HG03159 (cell line): ENCODE measurements around the gene EHD1.
"Not testable (repeated sequence)": the region's sequence is repeated elsewhere in the genome, so short reads cannot be mapped to it uniquely, and the experiment has no call there.

Experiments
- ATAC-seq: cut with Tn5 transposase; IDR thresholded peaks from one replicate; pipeline ENCODE4 v1.9.1; 2021; ENCODE audit warnings: mild to moderate bottlenecking, moderate library complexity; ENCODE audit not compliant: unreplicated experiment

Gene EHD1

GRCh38 chr11:64859542-64860414, 18.6 kb downstream of the EHD1 start:
- ATAC-seq = peak; percentile 80

- ATAC-seq = peak; percentile 9
These were observed 19.8 kb downstream of the EHD1 start for GRCh38 chr11:64858467-64859263.

- ATAC-seq = no peak
These were observed 20.9 kb downstream of the EHD1 start for GRCh38 chr11:64857485-64857884.

- ATAC-seq = no peak
These were observed 21.8 kb downstream of the EHD1 start for GRCh38 chr11:64856382-64857227.

GRCh38 chr11:64855596-64856304, 22.7 kb downstream of the EHD1 start:
- ATAC-seq = no peak

GRCh38 chr11:64854534-64855502, 23.6 kb downstream of the EHD1 start:
- ATAC-seq = no peak

GRCh38 chr11:64854157-64854533, 24.3 kb downstream of the EHD1 start:
- ATAC-seq = no peak

- ATAC-seq = no peak
These were observed 24.7 kb downstream of the EHD1 start for GRCh38 chr11:64853709-64854108.

- no peak for ATAC-seq
These were observed 25.5 kb downstream of the EHD1 start for GRCh38 chr11:64852804-64853509.

GRCh38 chr11:64851831-64852351, 26.5 kb downstream of the EHD1 start:
- ATAC-seq = no peak

- peak; percentile 57 for ATAC-seq
These were observed 27.3 kb downstream of the EHD1 start for GRCh38 chr11:64850979-64851567.

GRCh38 chr11:64849598-64850356, 28.6 kb downstream of the EHD1 start:
- no peak for ATAC-seq

- no peak for ATAC-seq
These were observed 29.4 kb downstream of the EHD1 start for GRCh38 chr11:64848826-64849597.

- no peak for ATAC-seq
These were observed 30.1 kb downstream of the EHD1 start for GRCh38 chr11:64848214-64848825.

- no peak for ATAC-seq
These were observed 31.3 kb downstream of the EHD1 start for GRCh38 chr11:64846998-64847666.

- not testable (repeated sequence) for ATAC-seq
These were observed 32.7 kb downstream of the EHD1 start for GRCh38 chr11:64845776-64846129.
